K562 treated with DMSO at 1 percent for 12 hours (cell line): ENCODE measurements around the gene MSANTD7. TPM values are rescaled to one million over a fixed set of nuclear protein-coding genes. Genes with fewer than 3 reads are reported as not detected.

ENCODE experiments used
- total RNA-seq: library from RNA; unstranded; fragments of 300-600 nt; gene quantifications from 2 replicates; pipeline ENCODE4 v1.2.3, GENCODE V29; 2022; ENCODE audit not compliant: insufficient read depth

The MSANTD7 gene, protein sequence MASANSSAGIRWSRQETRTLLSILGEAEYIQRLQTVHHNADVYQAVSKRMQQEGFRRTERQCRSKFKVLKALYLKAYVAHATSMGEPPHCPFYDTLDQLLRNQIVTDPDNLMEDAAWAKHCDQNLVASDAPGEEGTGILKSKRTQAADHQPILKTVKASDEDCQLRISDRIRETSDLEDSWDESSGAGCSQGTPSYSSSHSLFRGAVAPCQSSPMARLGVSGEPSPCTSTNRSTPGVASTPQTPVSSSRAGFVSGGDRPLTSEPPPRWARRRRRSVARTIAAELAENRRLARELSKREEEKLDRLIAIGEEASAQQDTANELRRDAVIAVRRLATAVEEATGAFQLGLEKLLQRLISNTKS
- 4.5 and 18.9 TPM in 2 replicates for total RNA-seq

DNA sequence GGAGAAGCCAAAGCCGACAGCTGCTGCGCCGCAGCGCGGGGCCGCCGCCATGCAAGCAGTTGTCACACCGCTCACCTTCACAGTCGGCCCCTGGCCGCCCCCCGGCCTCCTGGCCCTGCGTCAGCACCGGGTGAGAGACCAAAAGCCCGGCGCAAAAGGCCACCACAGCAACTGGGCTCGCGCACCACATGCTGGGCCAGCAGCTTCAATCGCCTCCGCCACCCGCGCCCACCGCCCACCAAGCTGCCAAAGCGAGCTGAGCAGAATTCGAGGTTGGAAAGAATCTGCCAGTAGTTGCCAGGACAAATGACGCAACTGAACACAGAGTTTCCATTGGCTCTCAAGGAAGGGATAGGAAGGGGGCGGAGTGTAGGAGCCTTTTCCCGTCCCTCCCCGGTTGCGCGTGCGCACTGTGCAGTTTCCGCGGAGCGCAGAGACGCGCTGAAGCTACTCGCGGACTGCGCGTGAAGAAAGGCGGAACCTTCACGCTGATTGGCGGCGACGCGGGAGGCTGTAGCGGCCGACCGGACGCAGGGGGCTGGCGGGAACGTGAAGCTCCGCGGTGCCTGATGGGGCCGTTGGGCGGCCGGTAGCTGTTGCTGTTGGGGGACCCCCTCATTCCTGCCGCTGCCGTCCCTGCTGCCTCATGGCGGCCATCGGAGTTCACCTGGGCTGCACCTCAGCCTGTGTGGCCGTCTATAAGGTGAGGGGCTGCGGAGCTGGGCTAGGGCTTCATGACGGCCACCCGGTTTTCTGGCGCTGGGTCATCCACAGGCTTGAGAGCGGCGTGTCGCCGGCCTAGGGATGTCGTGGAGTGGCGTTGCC lies at the start of gene MSANTD7, which contains the start of the genes CDNF and HSPA14:
Gene MSANTD7, plus strand, starts transcription at position 550 of the 825 bp plus-strand sequence. CDS start 3,979 bp downstream, outside the sequence.
Gene CDNF, minus strand, starts transcription at position 281 of the 825 bp plus-strand sequence. Its CDS starts 91 bp downstream, at position 190.
Gene HSPA14, plus strand, starts transcription at position 550 of the 825 bp plus-strand sequence. Its CDS starts 97 bp downstream, at position 647.

DNA sequence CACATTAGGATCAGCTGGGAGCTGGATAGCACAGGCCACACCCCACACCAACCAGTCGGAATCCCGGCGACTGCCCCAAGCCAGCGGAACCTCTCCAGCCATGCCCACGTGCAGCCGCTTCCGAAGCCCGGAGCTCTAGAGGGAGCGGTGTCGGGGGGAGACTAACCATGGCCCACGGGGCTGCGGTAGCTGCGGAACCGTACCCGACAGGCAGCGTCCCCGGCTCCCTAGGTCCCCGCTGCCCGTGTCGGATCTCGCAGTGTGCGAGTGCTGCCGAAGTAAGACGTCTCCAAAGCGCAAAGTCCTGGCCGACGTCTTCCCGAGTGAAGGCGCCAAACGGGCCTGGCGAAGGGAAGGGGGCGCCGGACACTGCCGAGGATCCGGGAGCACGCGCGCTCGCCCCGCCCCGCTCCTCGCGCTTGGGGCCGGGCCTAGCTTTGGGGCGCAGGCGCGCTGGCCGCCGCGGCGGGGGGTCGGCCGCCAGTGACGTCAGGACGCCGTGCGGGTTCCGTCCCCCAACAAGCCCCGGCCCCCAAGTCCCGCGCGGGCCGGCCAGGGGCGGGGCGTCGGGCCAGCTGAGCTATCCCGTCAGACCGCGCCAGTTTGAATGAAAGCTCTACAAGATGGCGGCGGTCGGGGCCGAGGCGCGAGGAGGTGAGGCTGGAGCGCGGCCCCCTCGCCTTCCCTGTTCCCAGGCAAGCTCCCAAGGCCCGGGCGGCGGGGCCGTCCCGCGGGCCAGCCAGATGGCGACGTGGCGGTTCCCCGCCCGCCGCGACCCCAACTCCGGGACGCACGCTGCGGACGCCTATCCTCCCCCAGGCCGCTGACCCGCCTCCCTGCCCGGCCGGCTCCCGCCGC lies 40.4 kb downstream of the MSANTD7 start, which contains the start of gene SUV39H2:
Gene SUV39H2, plus strand, starts transcription at position 601 of the 858 bp plus-strand sequence. Its CDS starts 23 bp downstream, at position 624.

Other genes starting within 250 kb of the MSANTD7 start
- gene FAM107B, start 63.4 kb upstream of the MSANTD7 start, total RNA-seq = 3.6 and 8.0 TPM in 2 replicates
- gene CDNF, start 269 bp upstream of the MSANTD7 start, total RNA-seq = 1.9 and 5.0 TPM in 2 replicates
- gene HSPA14, start within 50 bp of the MSANTD7 start, total RNA-seq = 19.1 and 26.1 TPM in 2 replicates
- 11.1 and 19.8 TPM in 2 replicates for gene SUV39H2, start 40.6 kb downstream of the MSANTD7 start, total RNA-seq
- 4.3 and 13.7 TPM in 2 replicates for gene DCLRE1C, start 115.8 kb downstream of the MSANTD7 start, total RNA-seq
- gene MEIG1, start 121.1 kb downstream of the MSANTD7 start, total RNA-seq = not detected in 2 replicates
- not detected in 2 replicates for gene OLAH, start 205.6 kb downstream of the MSANTD7 start, total RNA-seq